Fibroblast of skin of right quadriceps (primary cell): ENCODE measurements around the gene PKN2.
"Not testable (repeated sequence)": the region's sequence is repeated elsewhere in the genome, so short reads cannot be mapped to it uniquely, and the experiment has no call there.

Experiments
- DNase-seq: peaks from one replicate; pipeline ENCODE4 v3.0.0-alpha.2; 2013

The PKN2 gene

GRCh38 chr1:88680471-88680870 lies 3.6 kb upstream of the PKN2 start:
- DNase-seq: no peak

DNA sequence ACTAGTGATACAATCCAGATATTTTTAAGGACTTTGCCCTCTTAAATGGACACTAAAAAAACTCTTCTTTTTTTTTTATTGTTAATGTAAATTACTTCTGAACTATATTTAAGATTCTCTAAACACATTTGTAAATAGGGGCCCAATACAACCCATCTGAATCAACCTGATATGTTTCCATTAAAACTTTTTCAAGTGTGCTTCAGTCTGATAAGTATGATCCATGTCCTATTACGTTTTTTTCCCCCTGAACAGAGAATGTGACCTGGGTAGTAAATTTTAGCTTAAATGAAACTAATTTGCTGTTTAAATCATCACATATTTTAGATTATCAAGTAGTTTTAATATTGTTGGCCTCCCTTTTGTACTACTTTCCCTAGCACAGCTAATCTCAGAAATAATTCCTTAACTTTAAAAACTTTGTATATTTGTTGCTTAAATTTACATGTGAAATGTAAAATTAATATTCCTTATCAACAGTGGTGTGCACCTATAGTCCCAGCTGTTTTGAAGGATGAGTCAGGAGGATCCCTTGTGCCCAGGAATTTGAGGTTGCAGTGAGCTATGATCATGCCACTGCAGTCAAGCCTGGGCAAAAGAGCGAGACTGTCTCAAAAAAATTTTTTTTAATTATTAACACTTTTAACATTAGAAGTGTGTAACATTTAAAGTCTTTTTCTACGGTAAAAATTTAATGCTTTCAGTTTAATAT lies 3.0 kb upstream of the PKN2 start:
- no peak for DNase-seq

- peak; percentile 65 for DNase-seq
Observed at GRCh38 chr1:88684482-88685258, 597 bp downstream of the PKN2 start.

GRCh38 chr1:88685259-88685620 lies 1.2 kb downstream of the PKN2 start:
- DNase-seq: no peak

DNA sequence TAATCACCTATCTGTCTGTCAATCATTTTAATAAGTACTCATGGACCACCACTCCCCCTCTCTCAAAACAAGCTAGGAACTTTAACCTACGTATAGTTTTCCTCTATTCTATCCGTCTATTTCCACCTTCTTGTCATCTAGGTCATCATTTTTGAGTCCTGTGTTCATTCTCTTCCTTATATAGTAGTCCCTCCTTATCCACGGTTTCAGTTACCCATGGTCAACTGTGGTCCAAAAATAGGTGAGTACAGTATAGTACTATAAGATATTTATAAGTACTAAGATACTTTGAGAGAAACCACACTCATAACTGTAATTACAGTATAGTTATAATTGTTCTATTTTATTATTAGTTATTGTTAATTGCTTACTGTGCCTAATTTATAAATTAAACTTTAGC lies 7.5 kb downstream of the PKN2 start:
- no peak for DNase-seq

DNA sequence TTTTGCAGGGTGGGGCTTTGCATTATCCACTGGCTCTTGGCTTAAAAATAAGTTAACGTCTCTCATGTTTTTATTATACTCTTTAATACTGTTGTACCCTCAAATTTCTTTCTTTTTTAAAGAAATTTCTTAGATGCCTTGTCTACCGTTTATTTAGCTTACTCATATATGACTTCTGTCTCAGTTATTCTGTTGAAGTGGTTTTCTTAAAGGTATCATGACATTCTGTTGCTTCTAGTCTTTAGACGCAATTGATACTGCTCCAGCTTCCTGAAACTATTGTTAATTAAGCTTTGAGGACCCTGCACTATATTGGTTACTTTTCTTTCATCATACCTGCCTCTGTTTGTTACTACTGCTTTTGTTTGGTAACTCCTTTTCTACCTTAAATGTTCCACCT lies 11.7 kb downstream of the PKN2 start:
- DNase-seq: no peak

DNA sequence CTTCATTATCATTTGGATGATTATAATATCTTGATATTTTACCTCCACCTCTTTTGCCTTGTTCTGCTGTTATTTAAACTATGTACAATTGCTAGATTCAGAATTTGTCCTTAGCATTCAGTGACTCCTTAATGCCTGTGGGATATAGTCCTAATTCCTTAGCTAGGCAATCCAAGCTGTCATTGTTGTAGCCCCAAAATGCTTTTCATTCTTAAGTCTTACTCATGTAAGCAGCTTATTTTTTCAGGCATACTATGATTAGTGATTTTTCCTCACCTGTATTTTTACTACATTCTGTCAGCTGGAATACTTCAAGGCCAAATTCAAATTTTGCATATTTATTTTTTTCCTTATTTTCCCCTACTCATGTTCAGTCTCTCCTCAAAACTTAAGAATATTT lies 13.4 kb downstream of the PKN2 start:
- peak; percentile 19 for DNase-seq

DNA sequence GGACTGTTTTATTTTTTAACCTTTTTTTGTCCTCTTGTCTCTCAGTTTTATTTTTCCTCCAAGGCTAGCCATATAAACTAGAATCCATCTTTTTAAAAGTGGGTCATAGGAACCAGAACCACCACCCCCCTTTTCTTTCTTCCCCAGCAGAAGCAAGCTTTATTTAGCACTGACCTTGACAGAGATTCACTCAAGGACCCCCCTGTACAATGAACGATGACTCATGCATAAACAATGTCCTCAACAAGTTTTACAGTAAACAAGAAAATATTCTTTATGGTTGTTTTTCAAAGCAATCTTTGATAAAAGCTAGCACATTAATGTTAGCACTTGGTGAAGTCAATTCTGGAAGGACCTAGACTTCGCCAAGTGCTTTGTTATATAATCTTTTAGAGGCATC lies 14.1 kb downstream of the PKN2 start:
- peak; percentile 31 for DNase-seq

- no peak for DNase-seq
Observed at GRCh38 chr1:88698764-88699163, 14.7 kb downstream of the PKN2 start.

DNA sequence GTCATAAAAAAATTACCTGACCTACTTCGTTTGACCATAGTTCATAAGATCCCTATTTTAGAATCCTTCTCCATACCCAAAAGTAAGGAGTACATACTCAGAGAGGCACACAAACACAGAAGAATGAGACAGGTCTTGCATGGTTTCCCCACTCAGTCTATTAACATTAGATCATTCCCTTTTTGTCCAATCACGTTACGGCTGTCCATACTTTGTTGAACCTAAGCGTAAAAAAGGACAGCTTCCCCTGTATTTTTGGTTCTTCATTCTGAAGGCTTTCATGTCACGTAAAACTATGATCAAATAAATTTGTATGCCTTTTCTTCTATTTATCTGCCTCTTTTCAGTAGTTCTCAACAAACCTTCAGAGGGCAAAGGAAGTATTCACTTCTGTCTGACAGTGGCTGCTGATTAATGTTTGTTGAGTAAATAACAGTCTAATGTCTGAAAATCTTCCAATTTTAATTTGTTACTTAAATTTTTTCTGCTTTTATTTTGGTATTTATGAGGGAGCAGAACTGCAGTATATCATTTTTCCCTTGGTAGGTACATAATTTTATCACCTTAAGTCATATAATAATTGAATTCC lies 16.4 kb downstream of the PKN2 start:
- DNase-seq: no peak

DNA sequence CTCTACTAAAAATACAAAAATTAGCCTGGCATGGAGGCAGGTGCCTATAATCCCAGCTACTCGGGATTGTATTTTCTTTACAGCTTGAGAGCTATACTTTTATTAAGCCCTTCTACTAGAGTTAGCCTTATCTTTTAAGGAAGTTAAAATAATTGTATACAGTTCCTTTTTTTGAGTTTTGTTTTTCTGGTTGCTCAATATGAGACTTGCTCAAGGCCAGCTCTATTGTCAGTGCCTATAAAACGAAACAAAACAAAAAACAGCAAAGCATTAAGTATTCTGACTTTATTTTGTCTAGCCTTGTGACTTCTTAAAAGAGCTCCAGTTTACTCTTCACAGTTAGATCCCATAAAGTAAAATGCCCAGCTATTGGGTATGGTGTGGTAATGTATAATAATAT lies 17.2 kb downstream of the PKN2 start:
- no peak for DNase-seq

- not testable (repeated sequence) for DNase-seq
Observed at GRCh38 chr1:88701793-88702192, 17.7 kb downstream of the PKN2 start.

DNA sequence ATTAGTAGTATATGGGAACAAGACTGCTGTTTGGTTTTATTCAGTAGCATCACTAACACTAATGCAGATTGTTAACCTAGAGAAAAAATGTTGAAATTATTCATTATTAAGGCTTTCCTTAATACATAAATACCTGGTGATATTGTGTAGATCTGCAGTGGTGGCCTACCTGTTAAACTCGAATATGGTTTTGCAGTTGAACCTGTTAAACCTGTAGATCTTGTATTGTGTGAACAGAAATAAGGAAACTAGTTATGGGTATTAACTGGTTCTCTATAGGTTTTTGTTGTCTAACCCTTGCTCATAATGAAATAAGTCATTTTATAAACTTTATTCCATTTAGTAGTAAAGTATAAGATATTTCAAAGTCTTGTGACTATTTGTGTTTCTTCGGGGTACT lies 23.9 kb downstream of the PKN2 start:
- no peak for DNase-seq

- DNase-seq: not testable (repeated sequence)
Observed at GRCh38 chr1:88712907-88713306, 28.8 kb downstream of the PKN2 start.

DNA sequence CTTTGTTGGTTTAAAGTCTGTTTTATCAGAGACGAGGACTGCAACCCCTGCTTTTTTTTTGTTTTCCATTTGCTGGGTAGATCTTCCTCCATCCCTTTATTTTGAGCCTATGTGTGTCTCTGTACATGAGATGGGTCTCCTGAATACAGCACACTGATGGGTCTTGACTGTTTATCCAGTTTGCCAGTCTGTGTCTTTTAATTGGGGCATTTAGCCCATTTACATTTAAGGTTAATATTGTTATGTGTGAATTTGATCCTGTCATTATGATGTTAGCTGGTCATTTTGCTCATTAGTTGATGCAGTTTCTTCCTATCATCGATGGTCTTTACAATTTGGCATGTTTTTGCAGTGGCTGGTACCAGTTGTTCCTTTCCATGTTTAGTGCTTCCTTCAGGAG lies 32.5 kb downstream of the PKN2 start:
- DNase-seq: not testable (repeated sequence)

DNA sequence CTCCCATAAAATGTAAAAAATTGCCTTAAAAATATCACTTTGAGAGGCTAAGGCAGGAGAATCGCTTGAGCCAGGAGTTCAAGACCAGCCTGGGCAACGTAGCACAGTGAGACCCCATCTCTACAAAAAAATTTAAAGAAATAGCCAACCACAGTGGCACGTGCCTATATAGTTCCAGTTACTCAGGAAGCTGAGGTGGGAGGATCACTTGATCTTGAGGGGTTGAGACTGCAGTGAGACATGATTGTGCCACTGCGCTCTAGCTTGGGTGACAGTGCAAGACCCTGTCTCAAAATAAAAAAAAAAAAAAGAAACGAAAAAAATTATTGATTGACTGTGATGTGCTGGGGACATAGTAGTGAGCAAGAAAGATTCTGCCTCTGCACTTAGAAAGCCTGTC lies 38.4 kb downstream of the PKN2 start:
- no peak for DNase-seq

DNA sequence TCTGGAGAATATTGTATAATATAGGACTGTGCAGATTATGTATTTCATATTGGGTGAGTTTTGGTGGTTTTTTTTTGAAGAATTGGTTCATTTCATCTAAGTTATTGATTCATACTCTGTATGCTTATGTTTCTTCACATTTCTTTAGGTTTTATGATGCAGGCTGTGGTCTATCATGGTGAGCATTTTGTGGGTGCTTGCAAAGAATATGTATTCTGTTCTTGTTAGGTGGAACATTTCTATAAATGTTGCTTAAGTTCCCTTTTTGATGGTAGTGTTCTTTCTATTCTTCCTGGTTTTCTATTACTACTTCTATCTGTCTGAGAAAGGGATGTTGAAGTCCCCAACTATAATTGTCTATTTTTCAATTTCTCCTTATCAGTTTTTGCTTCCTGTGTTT lies 42.6 kb downstream of the PKN2 start:
- DNase-seq: no peak

DNA sequence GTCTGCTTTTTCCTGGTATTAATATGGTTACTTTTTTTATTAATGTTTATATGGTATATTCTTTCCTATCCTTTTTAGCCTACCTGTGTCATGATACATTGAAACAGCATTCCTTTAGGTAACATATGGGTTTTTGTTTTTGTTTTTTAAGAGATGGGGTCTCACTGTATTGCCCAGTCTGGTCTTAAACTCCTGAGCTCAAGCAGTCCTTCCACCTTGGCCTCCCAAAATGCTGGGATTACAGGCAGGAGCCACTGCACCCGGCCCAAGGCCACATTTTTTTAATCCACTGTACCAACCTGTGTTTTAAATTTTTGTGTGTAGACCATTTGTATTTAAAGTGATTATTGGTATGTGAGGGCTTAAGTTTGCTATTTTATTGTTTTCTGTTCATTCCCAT lies 43.1 kb downstream of the PKN2 start:
- DNase-seq: no peak

GRCh38 chr1:88729297-88729696 lies 45.2 kb downstream of the PKN2 start:
- DNase-seq: no peak

DNA sequence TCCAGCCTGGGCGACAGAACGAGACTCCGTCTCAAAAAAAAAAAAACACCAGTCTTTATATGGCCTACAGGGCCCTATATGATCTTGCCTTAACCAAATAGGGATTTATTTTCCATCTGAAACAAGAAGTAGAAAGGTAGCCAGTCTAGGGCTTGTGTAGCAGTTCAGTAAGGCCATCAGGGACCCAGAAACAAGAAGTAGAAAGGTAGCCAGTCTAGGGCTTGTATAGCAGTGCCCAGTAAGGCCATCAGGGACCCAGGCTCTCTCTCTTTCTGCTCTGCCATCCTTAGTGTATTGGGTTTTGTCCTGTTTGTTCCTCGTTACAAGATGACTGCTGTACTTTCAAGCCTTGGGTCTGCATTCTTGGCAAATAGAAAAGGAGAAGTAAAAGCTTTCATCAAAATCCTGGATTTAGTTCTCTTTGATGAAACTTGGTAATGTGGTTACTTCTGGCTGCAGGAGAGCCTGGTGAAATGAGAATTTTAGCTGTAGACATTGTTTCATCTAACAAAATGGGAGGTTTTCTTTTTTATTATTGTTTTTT lies 46.1 kb downstream of the PKN2 start:
- DNase-seq: no peak

- DNase-seq: no peak
Observed at GRCh38 chr1:88730995-88731394, 46.9 kb downstream of the PKN2 start.

DNA sequence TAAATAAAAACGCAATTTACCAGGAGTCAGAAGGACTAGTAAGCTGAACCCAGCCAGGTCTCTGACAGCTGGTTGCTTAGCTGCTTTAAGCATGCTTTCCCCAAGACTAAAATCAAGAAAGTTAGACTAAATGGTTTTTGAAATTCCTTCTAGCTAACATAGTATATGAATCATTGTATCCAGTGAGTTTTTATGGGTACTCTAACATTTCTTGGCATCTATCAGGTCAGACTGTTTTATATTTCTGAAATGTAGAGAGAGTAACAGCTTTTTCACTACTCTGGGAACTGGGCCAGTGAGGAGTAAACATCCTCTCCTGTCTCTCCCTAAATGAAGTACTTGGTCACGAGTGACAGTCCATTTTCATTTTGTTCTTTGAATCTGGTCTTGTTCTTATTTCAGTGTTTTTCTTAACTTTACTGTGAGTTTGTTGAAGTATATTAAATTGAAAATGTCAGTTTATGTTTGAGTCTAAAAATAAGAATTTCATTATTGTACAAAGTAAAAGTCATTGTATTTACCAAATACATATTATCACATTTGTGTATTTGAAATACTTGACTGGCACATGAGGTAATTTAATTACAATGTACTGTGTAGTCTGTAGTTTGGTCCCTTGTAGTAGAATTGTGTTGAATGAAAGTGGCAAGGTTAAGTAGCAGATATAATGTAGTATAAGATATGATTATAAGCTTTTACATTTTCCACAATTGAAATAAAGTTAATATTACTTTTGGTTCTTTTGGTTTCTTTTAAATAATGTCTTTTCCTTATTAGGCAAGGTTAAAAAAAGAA lies 47.6 kb downstream of the PKN2 start:
- DNase-seq: peak; percentile 94

- DNase-seq: no peak
Observed at GRCh38 chr1:88735382-88735781, 51.3 kb downstream of the PKN2 start.
